Thyroid gland (tissue), 4 donors: ENCODE measurements around the gene ADARB2.

Experiments
- CTCF ChIP-seq, 6 experiments: fragments of 200-600 bp in 3 of 6; fragments of 450-650 bp in 3 of 6; sonication (generic) in 3 of 6; IDR thresholded peaks; one replicate each; pipeline ENCODE4 v1.5.1; 2016 to 2019; ENCODE audit warnings: antibody characterized with exemption in 6 of 6, mild to moderate bottlenecking in 2 of 6, inconsistent platforms in 1 of 6, moderate library complexity in 1 of 6
- POLR2A ChIP-seq, 2 donors: fragments of 450-650 bp; IDR thresholded peaks; one replicate each; pipeline ENCODE4 v1.6.1; 2017; ENCODE audit warnings: antibody characterized with exemption in 2 of 2, mild to moderate bottlenecking in 2 of 2, moderate library complexity in 1 of 2

GRCh38 chr10:1609648-1609970 is 127.7 kb downstream of the ADARB2 start:
- TF ChIP-seq CTCF (IDR thresholded peaks at IDR 0.05) (no peak), POLR2A (IDR thresholded peaks at IDR 0.05) (no peak)
